B cell (primary cell): ENCODE results near the gene EIF3J. TPM values are rescaled to one million over a fixed set of nuclear protein-coding genes. Genes with fewer than 3 reads are reported as not detected.
"Not testable (repeated sequence)": the region's sequence is repeated elsewhere in the genome, so short reads cannot be mapped to it uniquely, and the experiment has no call there.

ENCODE experiments used
- ATAC-seq: fragments of 200-7000 bp; cut with Tn5 transposase; one replicate; pipeline ENCODE4 v1.10.0; 2021; ENCODE audit warnings: low read depth, mild to moderate bottlenecking, moderate number of reproducible peaks, moderate library complexity
- CTCF ChIA-PET: fragments of 350-600 bp; sonication (Branson Sonifier 250); formaldehyde crosslinking; loops from one replicate; lab custom pipeline; 2021; ENCODE audit warnings: antibody characterized with exemption, inconsistent platforms; lab: Charles Lee
- POLR2A ChIA-PET: fragments of 350-600 bp; sonication (Branson Sonifier 250); formaldehyde crosslinking; loops from one replicate; lab custom pipeline; 2021; ENCODE audit warnings: antibody characterized with exemption; lab: Charles Lee
- DNase-seq: peaks from one replicate; pipeline ENCODE4 v3.0.0; 2013
- H2AFZ ChIP-seq: 2 replicates; pipeline ENCODE4 v1.6.1; 2012; ENCODE audit warnings: mild to moderate bottlenecking, low read depth, low read length; ENCODE audit not compliant: insufficient read depth, poor library complexity, severe bottlenecking
- H3K27ac ChIP-seq, 2 donors: 1 replicate in 1 of 2; 2 replicates in 1 of 2; pipeline ENCODE4 v1.5.1; 2012 to 2013; ENCODE audit warnings: low read length in 2 of 2, mild to moderate bottlenecking in 2 of 2, moderate library complexity in 1 of 2
- H3K27me3 ChIP-seq, 4 experiments: fragments of 200-600 bp in 1 of 4; sonication (generic) in 1 of 4; replicated peaks in 1 of 4; 1 replicate in 2 of 4; 2 replicates in 2 of 4; pipeline versions ENCODE4 v1.6.1 to v1.7.0; 2013 to 2016; ENCODE audit warnings: low read length in 3 of 4, mild to moderate bottlenecking in 2 of 4, mixed read lengths in 1 of 4, moderate library complexity in 1 of 4; ENCODE audit not compliant: insufficient read depth in 4 of 4, control insufficient read depth in 3 of 4; ENCODE audit errors: control extremely low read depth in 1 of 4
- H3K36me3 ChIP-seq, 2 experiments: replicated peaks in 1 of 2; 1 replicate in 1 of 2; 2 replicates in 1 of 2; pipeline versions ENCODE4 v1.6.1 to v1.7.1; 2013; ENCODE audit warnings: low read length in 1 of 2; ENCODE audit not compliant: insufficient read depth in 2 of 2, control insufficient read depth in 1 of 2; ENCODE audit errors: control extremely low read depth in 1 of 2, extremely low read depth in 1 of 2
- H3K4me1 ChIP-seq, 2 donors: fragments of 200-600 bp in 1 of 2; sonication (generic) in 1 of 2; 1 replicate in 1 of 2; 2 replicates in 1 of 2; pipeline versions ENCODE4 v1.5.1 to v1.6.1; 2013 to 2017; ENCODE audit warnings: low read length in 2 of 2; ENCODE audit not compliant: control insufficient read depth in 2 of 2, insufficient read depth in 2 of 2
- H3K4me2 ChIP-seq: replicated peaks from 2 replicates; pipeline ENCODE3; 2012; ENCODE audit warnings: mild to moderate bottlenecking, low read depth, low read length; ENCODE audit not compliant: poor library complexity, severe bottlenecking
- H3K4me3 ChIP-seq, 5 experiments: fragments of 200-600 bp in 1 of 5; sonication (generic) in 1 of 5; 1 replicate in 3 of 5; 2 replicates in 2 of 5; pipeline versions ENCODE4 v1.5.1 to v1.7.0; 2011 to 2016; ENCODE audit warnings: low read length in 4 of 5, mild to moderate bottlenecking in 4 of 5, low read depth in 2 of 5, control low read depth in 1 of 5, moderate library complexity in 1 of 5; ENCODE audit not compliant: insufficient read depth in 1 of 5; ENCODE audit errors: control extremely low read depth in 1 of 5, extremely low read depth in 1 of 5
- H3K79me2 ChIP-seq: fragments of 200-600 bp; sonication (generic); one replicate; pipeline ENCODE4 v1.6.0; 2016; ENCODE audit warnings: low read length; ENCODE audit not compliant: control insufficient read depth, insufficient read depth
- H3K9ac ChIP-seq: fragments of 200-600 bp; sonication (generic); 2 replicates; pipeline ENCODE4 v1.6.1; 2017; ENCODE audit warnings: mild to moderate bottlenecking, low read length, moderate library complexity
- H3K9me3 ChIP-seq, 3 donors: one replicate each; pipeline versions ENCODE4 v1.6.1 to v1.7.1; 2013; ENCODE audit warnings: low read length in 2 of 3; ENCODE audit not compliant: control insufficient read depth in 2 of 3, insufficient read depth in 1 of 3; ENCODE audit errors: control extremely low read depth in 1 of 3
- H4K20me1 ChIP-seq: 2 replicates; pipeline ENCODE4 v1.6.0; 2012; ENCODE audit warnings: mild to moderate bottlenecking, low read length; ENCODE audit not compliant: insufficient read depth, control insufficient read depth, poor library complexity, severe bottlenecking
- H3K27ac Mint-ChIP-seq: one replicate; pipeline ENCODE4 v1.8.0; 2021; ENCODE audit warnings: mixed read lengths
- H3K27me3 Mint-ChIP-seq: one replicate; pipeline ENCODE4 v1.8.0; 2021; ENCODE audit warnings: mixed read lengths
- H3K4me1 Mint-ChIP-seq: one replicate; pipeline ENCODE4 v1.8.0; 2021; ENCODE audit warnings: mixed read lengths
- H3K4me3 Mint-ChIP-seq: one replicate; pipeline ENCODE4 v1.8.0; 2021; ENCODE audit warnings: mixed read lengths
- H3K9me3 Mint-ChIP-seq: one replicate; pipeline ENCODE4 v1.8.0; 2022; ENCODE audit warnings: mixed read lengths; ENCODE audit not compliant: insufficient read depth
- CTCF ChIP-seq: fragments of 200-600 bp; IDR thresholded peaks from one replicate; pipeline ENCODE4 v1.8.0; 2022; ENCODE audit warnings: antibody characterized with exemption, mild to moderate bottlenecking
- EZH2 ChIP-seq: IDR thresholded peaks from 2 replicates; pipeline ENCODE4 v1.6.1; 2012; ENCODE audit warnings: borderline replicate concordance, low read depth, mild to moderate bottlenecking, moderate library complexity, low read length; ENCODE audit not compliant: insufficient read depth, poor library complexity, severe bottlenecking
- WGBS: methylation state at CpG from one replicate; pipeline ENCODE4 v1.1.5; 2013; ENCODE audit warnings: missing lambda C conversion rate; ENCODE audit not compliant: insufficient coverage; 5-methylcytosine and 5-hydroxymethylcytosine counted together
- intact Hi-C: fragments of 100-400 bp; cut with micrococcal nuclease; formaldehyde crosslinking; loops from one replicate; pipeline ENCODE4 v1.10.0; 2022
- polyA plus RNA-seq: library from polyadenylated mRNA; depleted of rRNA; stranded (reverse); fragments of >200 nt; gene quantifications from 2 replicates; pipeline ENCODE4 v1.2.3, GENCODE V29; 2012
- total RNA-seq, 2 donors: library from RNA; stranded (reverse); fragments of 120-200 nt in 1 of 2; gene quantifications; 1 replicate in 1 of 2; 2 replicates in 1 of 2; pipeline versions ENCODE4 v1.2.3 to v1.2.4, GENCODE V29; 2013 to 2022

Gene EIF3J
- total and polyA plus RNA-seq, 2 donors (not counting 1 experiment from before 2014, with no cell fraction given) = 16.5 to 66.7 TPM

GRCh38 chr15:44529864-44530604 is 6.9 kb upstream of the EIF3J start:
- TF ChIP-seq CTCF (no peak), EZH2 (no peak)
- H3K9me3 ChIP-seq = no peaks in the 10 kb centered on the region
- no peak overlapping the region for H3K9ac ChIP-seq
- H3K4me2 ChIP-seq = no peak overlapping the region
- peaks cover 0 to 5% of the 10 kb centered on the region in 2 experiments for H3K36me3 ChIP-seq
- H3K79me2 ChIP-seq = no peaks in the 10 kb centered on the region
- H3K4me3 Mint-ChIP-seq = no peak overlapping the region
- no peaks in the 10 kb centered on the region for H3K27me3 Mint-ChIP-seq
- ATAC-seq (no peak), DNase-seq (no peak)
- no peaks in the 10 kb centered on the region for H3K4me1 ChIP-seq
- CTCF ChIA-PET = no interaction called here
- H3K27ac Mint-ChIP-seq = no peak overlapping the region
- no peaks in the 10 kb centered on the region for H3K27me3 ChIP-seq
- intact Hi-C loops = no loop called here
- H4K20me1 ChIP-seq = no peaks in the 10 kb centered on the region
- WGBS = 92% methylated on average over 6 of the region's 10 CpGs
- POLR2A ChIA-PET = no interaction called here
- no peak overlapping the region for H2AFZ ChIP-seq
- H3K4me3 ChIP-seq = no peak overlapping the region
- no peaks in the 10 kb centered on the region for H3K9me3 Mint-ChIP-seq
- no peaks in the 10 kb centered on the region for H3K4me1 Mint-ChIP-seq
- H3K27ac ChIP-seq = no peak overlapping the region

DNA sequence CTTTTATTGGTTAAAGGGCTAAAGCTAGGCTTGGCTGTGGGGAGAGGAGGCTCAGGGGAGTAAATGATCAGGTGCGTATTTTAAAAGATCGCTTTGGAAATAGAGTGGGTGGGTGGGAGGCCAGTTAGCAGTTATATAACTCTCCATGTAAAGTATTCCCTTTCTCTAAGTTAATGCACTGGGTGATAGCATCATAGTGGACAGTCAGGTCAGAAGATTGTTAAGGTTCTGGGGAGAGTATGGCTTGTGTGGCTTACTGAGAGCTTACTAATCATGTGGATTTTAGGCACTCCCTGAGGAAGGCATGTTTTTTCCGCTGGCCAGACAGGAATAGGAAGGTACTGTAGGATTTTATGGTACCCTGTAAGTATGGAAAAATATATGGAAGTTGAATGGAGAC is 6.3 kb upstream of the EIF3J start:
- Histone ChIP-seq H3K4me2 (no peak overlapping the region), H2AFZ (no peak overlapping the region), H3K9me3 (no peaks in the 10 kb centered on the region), H3K4me3 (no peak overlapping the region), H3K36me3 (peaks cover 0 to 2% of the 10 kb centered on the region in 2 experiments), H3K79me2 (no peaks in the 10 kb centered on the region), H3K4me1 (peaks cover 2 to 4% of the 10 kb centered on the region in 2 donors), H3K27me3 (no peaks in the 10 kb centered on the region), H4K20me1 (no peaks in the 10 kb centered on the region), H3K9ac (no peak overlapping the region), H3K27ac (no peak overlapping the region)
- 100% methylated on average over 1 of the region's 3 CpGs for WGBS
- Mint-ChIP-seq H3K27ac (no peak overlapping the region), H3K27me3 (no peaks in the 10 kb centered on the region), H3K4me1 (peaks cover 2% of the 10 kb centered on the region), H3K4me3 (no peak overlapping the region), H3K9me3 (no peaks in the 10 kb centered on the region)
- no peak for DNase-seq
- POLR2A ChIA-PET = no interaction called here
- intact Hi-C loops = no loop called here
- TF ChIP-seq CTCF (no peak), EZH2 (no peak)
- ATAC-seq = no peak
- CTCF ChIA-PET = no interaction called here

DNA sequence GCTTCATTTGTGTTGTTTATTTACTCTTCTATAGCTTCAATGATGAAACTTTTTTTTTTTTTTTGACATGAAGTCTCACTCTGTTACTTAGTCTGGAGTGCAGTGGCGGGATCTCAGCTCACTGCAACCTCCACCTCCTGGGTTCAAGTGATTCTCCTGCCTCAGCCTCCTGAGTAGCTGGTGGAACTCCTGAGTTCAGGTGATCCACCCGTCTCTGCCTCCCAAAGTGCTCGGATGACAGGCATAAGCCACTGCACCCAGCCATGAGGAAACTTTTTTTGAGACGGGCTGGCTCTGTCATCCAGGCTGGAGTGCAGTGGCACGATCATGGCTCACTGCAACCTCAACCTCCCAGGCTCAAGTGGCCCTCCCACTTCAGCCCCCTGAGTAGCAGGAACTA is 4.7 kb upstream of the EIF3J start:
- CTCF ChIA-PET, H3K4me3 Mint-ChIP-seq: not testable (repeated sequence)
- POLR2A ChIA-PET = interaction anchor here (0.6 to 0.7 kb wide), 2 partner anchors 131 to 200 kb away, joined by 3 to 4 read pairs; partner anchors contain the start of gene SPG11

More for the DNA sequence above, 4.7 kb upstream of the EIF3J start:
- H3K4me2 ChIP-seq, H3K36me3 ChIP-seq, H3K27me3 Mint-ChIP-seq, H3K79me2 ChIP-seq, H3K27ac ChIP-seq, H3K9me3 ChIP-seq, intact Hi-C loops, H3K27me3 ChIP-seq, H3K9me3 Mint-ChIP-seq, H3K27ac Mint-ChIP-seq, H3K4me1 Mint-ChIP-seq, H2AFZ ChIP-seq, H4K20me1 ChIP-seq, H3K9ac ChIP-seq, H3K4me3 ChIP-seq, H3K4me1 ChIP-seq, ATAC-seq, DNase-seq: not testable (repeated sequence)
- 100% methylated on average over 5 of the region's 5 CpGs for WGBS
